MM.1S (cell line): ENCODE measurements around the gene WNT2B.

Experiments
- DNase-seq: peaks from one replicate; pipeline ENCODE4 v3.0.0-alpha.2; 2015
- H2AFZ ChIP-seq: fragments of 300-600 bp; sonication (generic); 2 replicates; pipeline ENCODE4 v1.6.0; 2016; ENCODE audit warnings: antibody characterized with exemption, low read length
- H3F3A ChIP-seq: fragments of 300-600 bp; sonication (generic); 2 replicates; pipeline ENCODE4 v1.6.1; 2016; ENCODE audit warnings: mild to moderate bottlenecking, antibody characterized with exemption, low read length, moderate library complexity, mixed read lengths; ENCODE audit not compliant: insufficient read depth
- H3K27ac ChIP-seq: fragments of 300-600 bp; sonication (generic); 2 replicates; pipeline ENCODE4 v1.5.1; 2016; ENCODE audit warnings: mild to moderate bottlenecking, low read length
- H3K27me3 ChIP-seq: fragments of 300-600 bp; sonication (generic); replicated peaks from 2 replicates; pipeline ENCODE4 v1.6.0; 2016; ENCODE audit warnings: low read length; ENCODE audit not compliant: insufficient read depth
- H3K36me3 ChIP-seq: fragments of 300-600 bp; sonication (generic); replicated peaks from 2 replicates; pipeline ENCODE4 v1.6.1; 2016; ENCODE audit warnings: mild to moderate bottlenecking, low read length, mixed read lengths; ENCODE audit not compliant: insufficient read depth
- H3K4me1 ChIP-seq: fragments of 300-600 bp; sonication (generic); 2 replicates; pipeline ENCODE4 v1.6.1; 2016; ENCODE audit warnings: low read length, mixed read lengths
- H3K4me2 ChIP-seq: fragments of 300-600 bp; sonication (generic); 2 replicates; pipeline ENCODE4 v1.6.0; 2016; ENCODE audit warnings: low read depth, low read length
- H3K4me3 ChIP-seq: fragments of 300-600 bp; sonication (generic); 2 replicates; pipeline ENCODE4 v1.5.1; 2016; ENCODE audit warnings: low read length, mixed read lengths
- H3K79me2 ChIP-seq: fragments of 300-600 bp; sonication (generic); 2 replicates; pipeline ENCODE4 v1.6.1; 2016; ENCODE audit warnings: mixed run types, low read length, mixed read lengths
- H3K9ac ChIP-seq: fragments of 300-600 bp; sonication (generic); 2 replicates; pipeline ENCODE4 v1.6.1; 2016; ENCODE audit warnings: low read length, mixed read lengths
- H3K9me2 ChIP-seq: fragments of 300-600 bp; sonication (generic); replicated peaks from 2 replicates; pipeline ENCODE4 v1.6.1; 2016; ENCODE audit warnings: mild to moderate bottlenecking, low read length, mixed read lengths; ENCODE audit not compliant: insufficient read depth
- H3K9me3 ChIP-seq: fragments of 300-600 bp; sonication (generic); replicated peaks from 2 replicates; pipeline ENCODE4 v1.6.1; 2016; ENCODE audit warnings: mild to moderate bottlenecking, low read length, mixed read lengths; ENCODE audit not compliant: insufficient read depth
- H4K20me1 ChIP-seq: fragments of 300-600 bp; sonication (generic); 2 replicates; pipeline ENCODE4 v1.6.1; 2016; ENCODE audit warnings: mild to moderate bottlenecking, low read length, moderate library complexity, mixed read lengths; ENCODE audit not compliant: insufficient read depth
- CTCF ChIP-seq: fragments of 300-600 bp; sonication (generic); IDR thresholded peaks from 2 replicates; pipeline ENCODE4 v1.5.1; 2016; ENCODE audit warnings: antibody characterized with exemption, low read length, mixed read lengths
- EZH2 ChIP-seq: fragments of 300-600 bp; sonication (generic); optimal IDR thresholded peaks from 2 replicates; pipeline ENCODE3; 2017; ENCODE audit warnings: low read depth, mild to moderate bottlenecking, antibody characterized with exemption, low read length, mixed read lengths
- EZH2phosphoT487 ChIP-seq: fragments of 300-600 bp; sonication (generic); IDR thresholded peaks from 2 replicates; pipeline ENCODE4 v1.6.1; 2018; ENCODE audit warnings: antibody characterized with exemption, low read length

The WNT2B gene

GRCh38 chr1:112537456-112537855 is 28.7 kb downstream of the WNT2B start:
- no peaks in the 10 kb centered on the region for H4K20me1 ChIP-seq
- no peak overlapping the region for H3K4me3 ChIP-seq
- no peaks in the 10 kb centered on the region for H3K9me3 ChIP-seq
- H3F3A ChIP-seq: no peaks in the 10 kb centered on the region
- H3K4me2 ChIP-seq: no peak overlapping the region
- DNase-seq: no peak
- TF ChIP-seq EZH2phosphoT487 (no peak), CTCF (no peak), EZH2 (no peak)
- no peak overlapping the region for H3K9ac ChIP-seq
- H3K9me2 ChIP-seq: no peaks in the 10 kb centered on the region
- H3K27ac ChIP-seq: no peak overlapping the region
- no peaks in the 10 kb centered on the region for H3K79me2 ChIP-seq
- H2AFZ ChIP-seq: no peak overlapping the region
- no peaks in the 10 kb centered on the region for H3K4me1 ChIP-seq
- H3K36me3 ChIP-seq: no peaks in the 10 kb centered on the region
- H3K27me3 ChIP-seq: no peaks in the 10 kb centered on the region

DNA sequence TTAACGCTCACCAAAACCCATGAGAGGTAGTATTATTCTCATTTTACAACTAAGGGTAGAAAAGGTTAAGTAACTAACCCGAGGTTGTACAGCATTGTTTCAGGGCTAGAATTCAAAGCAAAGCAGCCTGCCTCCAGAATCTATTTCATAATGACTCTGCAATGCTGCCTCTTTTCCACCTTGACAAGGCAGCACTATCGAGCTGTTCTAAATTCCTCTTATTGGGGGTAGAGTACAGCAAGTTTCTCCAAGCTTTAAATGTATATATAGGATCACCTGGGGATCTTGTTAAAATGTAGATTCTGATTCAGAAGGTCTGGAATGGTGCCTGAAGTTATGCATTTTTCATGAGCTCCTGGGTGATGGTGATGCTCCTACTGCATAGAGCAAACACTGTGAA is 30.1 kb downstream of the WNT2B start:
- H3K4me1 ChIP-seq: no peaks in the 10 kb centered on the region
- H3F3A ChIP-seq: no peaks in the 10 kb centered on the region
- no peaks in the 10 kb centered on the region for H3K27me3 ChIP-seq
- no peak for DNase-seq
- H3K9ac ChIP-seq: no peak overlapping the region
- H3K27ac ChIP-seq: no peak overlapping the region
- H3K36me3 ChIP-seq: no peaks in the 10 kb centered on the region
- H2AFZ ChIP-seq: no peak overlapping the region
- H3K79me2 ChIP-seq: no peaks in the 10 kb centered on the region
- no peaks in the 10 kb centered on the region for H3K9me3 ChIP-seq
- no peak overlapping the region for H3K4me3 ChIP-seq
- H3K4me2 ChIP-seq: no peak overlapping the region
- no peaks in the 10 kb centered on the region for H4K20me1 ChIP-seq
- H3K9me2 ChIP-seq: no peaks in the 10 kb centered on the region
- TF ChIP-seq EZH2: no peak
- no peak for TF ChIP-seq CTCF
- TF ChIP-seq EZH2phosphoT487: no peak

- Histone ChIP-seq H3K27ac (no peak overlapping the region), H3F3A (no peaks in the 10 kb centered on the region), H3K36me3 (no peaks in the 10 kb centered on the region), H3K79me2 (no peaks in the 10 kb centered on the region), H3K4me1 (no peaks in the 10 kb centered on the region), H3K27me3 (no peaks in the 10 kb centered on the region), H4K20me1 (no peaks in the 10 kb centered on the region), H2AFZ (no peak overlapping the region), H3K9ac (no peak overlapping the region), H3K4me2 (no peak overlapping the region), H3K9me2 (no peaks in the 10 kb centered on the region), H3K9me3 (no peaks in the 10 kb centered on the region), H3K4me3 (no peak overlapping the region)
- TF ChIP-seq EZH2phosphoT487 (no peak), EZH2 (no peak), CTCF (no peak)
- no peak for DNase-seq
Measured at GRCh38 chr1:112540226-112540794, 31.5 kb downstream of the WNT2B start.
